HG02852 (cell line): ENCODE data around the gene MCAT.
A peak's percentile ranks its signal among the peaks of the same experiment; 100 is the strongest.
"Not testable (repeated sequence)": the region's sequence is repeated elsewhere in the genome, so short reads cannot be mapped to it uniquely, and the experiment has no call there.

Source experiments
- ATAC-seq: cut with Tn5 transposase; IDR thresholded peaks from one replicate; pipeline ENCODE4 v1.9.1; 2021; ENCODE audit warnings: mild to moderate bottlenecking, moderate library complexity; ENCODE audit not compliant: unreplicated experiment

MCAT gene

DNA sequence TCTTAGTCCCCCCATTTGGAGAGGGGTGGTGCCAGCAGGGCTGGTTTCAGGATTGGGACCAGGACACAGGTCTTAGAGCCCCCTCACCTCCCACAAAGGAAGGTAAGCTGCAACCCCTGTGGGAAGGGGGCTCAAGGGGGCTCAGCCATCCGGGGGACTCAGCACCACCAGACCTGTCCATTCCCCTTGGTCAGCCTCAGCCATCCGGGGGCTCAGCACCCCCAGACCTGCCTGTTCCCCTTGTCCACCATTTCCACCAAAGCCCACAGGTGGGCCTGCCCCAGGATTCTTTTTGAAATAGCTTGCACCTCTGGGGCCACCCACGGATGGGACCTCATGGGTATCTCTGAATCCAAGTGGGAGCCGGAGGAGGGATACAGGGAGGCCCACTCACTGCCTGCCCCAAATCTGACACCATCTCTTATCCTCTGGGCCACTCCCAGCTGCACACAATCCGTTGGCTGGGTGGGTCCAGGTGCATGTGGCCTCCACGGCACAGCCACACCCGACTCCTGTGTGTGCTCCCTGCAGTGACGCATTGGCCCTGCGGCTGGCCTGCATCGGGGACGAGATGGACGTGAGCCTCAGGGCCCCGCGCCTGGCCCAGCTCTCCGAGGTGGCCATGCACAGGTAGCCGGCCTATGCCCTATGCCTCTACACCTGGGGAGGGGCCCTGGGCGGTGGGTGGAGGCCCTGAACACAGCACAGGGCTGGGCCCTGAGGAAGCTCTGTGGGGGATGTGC lies 15.9 kb downstream of the MCAT start:
- ATAC-seq: no peak

DNA sequence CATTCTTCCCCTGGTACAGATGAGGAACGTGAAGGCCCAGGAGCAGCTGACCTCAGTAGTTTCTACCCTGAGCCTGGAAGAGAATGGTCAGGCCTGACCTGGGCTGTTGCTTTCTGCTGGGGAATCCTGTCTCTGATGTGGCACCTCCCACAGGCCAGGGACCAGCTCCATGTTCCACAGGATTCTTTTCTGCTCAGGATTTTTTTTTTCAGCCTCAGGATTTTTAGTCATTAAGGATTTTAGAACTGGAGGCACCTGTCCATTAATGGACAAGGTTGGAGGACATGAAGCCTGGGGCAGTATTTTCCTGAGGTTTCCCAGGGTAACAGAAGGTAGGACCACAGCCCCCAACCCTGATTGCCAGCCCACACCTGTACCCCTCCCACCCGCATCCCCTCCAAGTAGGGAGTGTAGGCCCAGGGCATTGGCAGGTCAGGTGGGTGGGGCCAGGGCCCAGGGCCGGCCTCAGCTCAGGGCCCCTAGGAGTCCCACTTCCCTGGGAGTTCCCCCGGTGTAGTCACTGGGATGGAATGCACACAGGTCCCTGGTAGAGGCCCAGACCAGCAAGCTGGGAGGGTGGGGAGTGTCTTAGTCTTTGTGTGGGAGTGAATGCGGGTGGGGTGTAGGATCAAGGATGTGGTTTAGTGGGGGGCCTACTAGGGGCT lies 16.6 kb downstream of the MCAT start:
- ATAC-seq: no peak

GRCh38 chr22:43118953-43119458 lies 24.2 kb downstream of the MCAT start:
- ATAC-seq: peak; percentile 69

DNA sequence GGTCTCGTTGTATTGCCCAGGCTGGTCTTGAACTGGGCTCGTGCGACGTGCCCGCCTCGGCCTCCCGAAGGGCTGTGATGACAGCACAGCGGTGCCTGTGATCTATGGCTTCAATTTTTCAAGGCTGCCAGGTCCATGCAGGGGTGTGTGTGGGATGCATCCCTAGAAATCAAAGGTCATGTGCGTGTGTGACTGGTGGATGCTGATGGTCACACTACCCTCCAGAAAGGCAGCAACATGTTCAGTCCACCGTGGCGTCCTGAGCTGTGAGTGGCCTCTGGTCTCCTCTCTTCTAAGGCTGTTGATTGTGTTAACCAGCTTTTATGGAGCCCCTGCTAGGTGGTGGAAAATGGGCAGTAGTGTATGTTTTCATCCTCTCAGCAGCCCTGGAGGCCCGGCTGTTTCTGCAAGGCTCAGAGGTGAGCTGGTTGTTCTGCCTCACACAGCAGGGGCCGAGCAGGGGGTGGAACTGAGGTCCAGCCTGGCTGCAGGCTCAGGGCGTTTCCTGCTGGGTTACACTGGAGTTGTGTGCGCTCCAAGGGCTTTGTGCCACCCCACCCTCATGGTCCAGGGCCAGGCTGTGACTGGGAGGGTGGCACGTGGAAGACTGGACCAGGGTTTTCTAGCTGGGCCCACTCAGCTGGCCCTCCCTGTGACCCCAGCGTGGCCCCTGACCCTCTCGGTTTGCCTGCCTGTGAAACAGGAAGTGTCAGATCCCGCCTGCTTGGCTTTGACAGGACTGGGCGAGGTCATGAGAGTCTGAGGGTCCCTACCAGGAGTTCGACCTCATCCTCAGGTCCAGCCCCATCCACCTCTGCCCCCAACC lies 25.0 kb downstream of the MCAT start:
- ATAC-seq: no peak

- ATAC-seq: no peak
These were observed 26.3 kb downstream of the MCAT start for GRCh38 chr22:43116932-43117331.

- no peak for ATAC-seq
These were observed 28.2 kb downstream of the MCAT start for GRCh38 chr22:43114958-43115357.

DNA sequence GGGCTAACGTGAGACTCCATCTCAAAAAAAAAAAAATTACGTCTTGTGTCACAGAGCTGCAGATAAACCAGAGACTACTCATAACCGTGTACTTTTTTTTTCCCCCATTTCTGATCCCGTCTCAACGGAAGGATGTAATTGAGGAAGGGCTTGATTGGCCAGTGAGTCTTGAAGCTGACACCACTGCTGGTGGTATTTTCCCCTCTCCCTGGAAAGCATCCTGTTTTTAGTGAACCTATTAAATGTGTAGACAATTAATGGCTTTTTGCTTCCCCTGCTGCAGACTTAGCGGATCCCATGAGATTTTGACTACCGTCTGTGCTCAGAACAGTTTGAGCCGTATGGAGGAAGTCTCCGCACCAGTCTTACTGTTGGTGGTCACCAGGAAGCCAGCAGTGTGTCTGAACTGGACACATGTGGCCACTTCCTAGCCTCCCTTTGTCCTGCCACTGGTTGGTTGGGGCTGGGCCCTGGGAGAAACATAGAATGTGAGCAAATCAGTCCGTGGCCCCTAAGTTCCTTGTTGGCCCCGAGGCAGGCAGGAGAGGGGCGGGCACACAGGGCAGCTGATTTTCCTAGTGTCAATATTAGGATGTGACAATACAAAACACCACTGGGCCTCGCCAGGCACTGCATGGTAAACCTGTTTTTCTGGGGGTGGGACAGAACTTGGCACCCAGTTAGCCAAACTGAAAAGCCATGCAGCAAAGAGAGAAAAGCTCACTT lies 29.5 kb downstream of the MCAT start:
- ATAC-seq: no peak

- ATAC-seq: peak; percentile 51
These were observed 32.1 kb downstream of the MCAT start for GRCh38 chr22:43110927-43111623.

- ATAC-seq: peak; percentile 33
These were observed 32.7 kb downstream of the MCAT start, which contains the start of gene BIK for GRCh38 chr22:43110444-43110926. TSS of gene BIK (plus strand) at chr22:43110750. CDS start at chr22:43124023, 13,273 bp downstream.

DNA sequence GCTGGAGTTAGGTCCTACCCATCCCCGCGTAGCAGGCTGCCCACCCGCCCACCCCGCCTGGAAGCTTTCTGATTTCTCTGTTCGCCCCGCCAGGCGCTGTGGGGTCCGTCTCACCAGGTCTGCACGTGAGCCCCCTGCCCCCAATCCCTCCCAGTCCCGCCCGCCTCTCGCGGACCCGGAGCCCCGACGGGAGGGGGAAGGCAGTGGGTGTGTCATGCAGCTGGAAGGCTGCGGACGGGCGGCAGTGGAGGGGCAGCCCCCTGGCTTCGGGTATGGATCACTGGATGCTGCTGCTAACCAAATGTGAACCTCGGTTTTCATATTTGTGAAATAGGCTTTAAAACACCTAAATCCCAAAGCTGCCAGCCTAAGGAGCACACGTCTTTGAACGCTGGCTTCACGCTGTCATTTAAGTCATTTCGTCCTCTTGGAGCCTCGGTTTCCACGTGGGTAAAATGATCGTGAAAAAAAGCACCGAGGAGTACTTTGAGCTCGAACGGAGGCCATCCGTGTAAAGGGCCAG lies 33.2 kb downstream of the MCAT start:
- no peak for ATAC-seq

DNA sequence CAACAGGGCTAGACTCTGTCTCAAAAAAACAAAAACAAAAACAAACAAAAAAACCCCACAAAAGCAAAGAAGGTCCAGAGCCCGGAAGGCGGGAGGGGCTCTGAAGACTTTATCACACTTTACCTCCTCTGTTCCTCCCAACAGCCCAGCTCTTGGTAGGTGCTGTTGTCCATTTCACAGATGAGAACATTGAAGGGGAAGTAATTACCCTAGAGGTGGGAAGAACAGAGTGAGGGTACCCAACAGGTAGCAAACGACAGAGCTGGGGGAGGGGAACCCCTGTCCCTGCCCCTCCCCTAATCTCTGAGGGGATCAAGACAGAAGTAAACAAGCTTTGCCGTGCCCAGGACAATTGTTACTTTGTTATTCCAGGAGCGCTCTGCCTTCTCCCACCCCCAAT lies 33.7 kb downstream of the MCAT start:
- no peak for ATAC-seq

GRCh38 chr22:43106302-43106701 lies 36.9 kb downstream of the MCAT start:
- no peak for ATAC-seq

DNA sequence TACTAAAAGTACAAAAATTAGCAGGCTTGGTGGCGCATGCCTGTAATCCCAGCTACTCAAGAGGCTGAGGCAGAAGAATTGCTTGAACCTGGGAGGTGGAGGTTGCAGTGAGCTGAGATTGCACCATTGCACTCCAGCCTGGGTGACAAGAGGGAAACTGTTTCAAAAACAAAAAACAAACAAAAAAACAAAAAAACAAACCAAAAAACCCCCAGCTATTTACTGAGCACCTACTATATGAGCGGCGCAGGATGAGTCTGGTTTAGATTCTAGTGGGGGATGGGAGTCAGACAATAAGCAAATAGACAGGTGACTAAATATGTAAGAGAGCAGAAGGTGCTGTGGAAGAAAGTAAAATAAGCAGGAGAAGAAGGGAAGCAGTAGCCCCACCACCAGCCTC lies 38.2 kb downstream of the MCAT start:
- ATAC-seq: not testable (repeated sequence)

GRCh38 chr22:43104056-43104625 lies 39.1 kb downstream of the MCAT start:
- ATAC-seq: not testable (repeated sequence)

DNA sequence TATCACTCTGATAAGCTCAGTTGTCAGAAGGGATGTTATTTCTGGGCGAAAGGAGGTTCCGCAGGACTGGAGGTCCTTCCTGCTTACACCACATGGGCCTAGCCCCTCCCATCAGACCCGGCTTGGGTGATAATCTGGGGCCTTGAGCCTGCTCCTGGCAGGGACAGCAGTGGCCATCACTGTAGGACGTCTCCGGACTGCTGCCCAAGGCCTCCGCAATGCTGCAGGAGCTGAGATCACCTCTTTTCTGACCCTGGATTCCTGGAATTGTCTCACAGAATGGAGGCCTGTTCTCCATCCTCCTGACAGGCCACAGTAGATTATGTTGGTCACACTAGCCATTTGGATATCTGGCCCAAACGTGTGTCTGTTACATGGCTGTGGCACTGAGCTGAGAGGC lies 41.9 kb downstream of the MCAT start:
- ATAC-seq: no peak

DNA sequence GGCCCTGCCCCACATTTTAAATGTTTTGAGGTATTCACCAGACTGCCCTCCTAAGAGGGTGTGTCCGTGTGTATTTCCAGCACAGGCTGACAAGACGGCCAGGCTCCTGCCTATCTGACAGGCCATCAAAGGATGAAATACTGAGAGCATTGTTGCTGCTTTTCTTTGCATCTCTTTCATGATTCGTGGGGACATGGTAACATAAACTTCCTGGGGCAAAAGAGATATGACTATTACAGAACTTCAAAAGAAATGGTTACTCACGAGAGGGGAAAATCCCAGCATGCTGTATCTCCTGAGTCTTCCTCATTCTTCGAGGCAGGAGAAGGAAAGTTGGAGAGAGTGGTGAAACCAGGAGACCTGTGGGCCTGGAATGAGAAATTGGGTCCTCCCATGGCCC lies 43.0 kb downstream of the MCAT start:
- no peak for ATAC-seq

DNA sequence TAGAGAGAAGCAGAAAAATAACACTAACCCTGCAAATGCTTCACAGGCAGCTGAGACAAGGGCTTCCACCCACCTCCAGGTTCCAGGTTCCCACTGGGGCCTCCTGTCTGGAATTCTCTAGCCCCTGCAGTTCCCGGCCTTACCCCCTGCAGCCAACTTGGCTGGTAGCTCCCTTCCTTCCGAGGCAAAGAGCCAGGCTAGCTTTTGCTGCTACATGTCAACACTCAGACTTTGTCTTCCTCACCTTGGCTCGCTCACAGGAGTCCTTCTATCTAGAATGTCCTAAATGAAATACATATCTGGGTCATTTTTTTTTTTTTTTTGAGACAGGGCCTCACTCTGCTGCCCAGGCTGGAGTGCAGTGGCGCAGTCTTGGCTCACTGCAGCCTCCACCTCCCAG lies 44.1 kb downstream of the MCAT start:
- no peak for ATAC-seq

DNA sequence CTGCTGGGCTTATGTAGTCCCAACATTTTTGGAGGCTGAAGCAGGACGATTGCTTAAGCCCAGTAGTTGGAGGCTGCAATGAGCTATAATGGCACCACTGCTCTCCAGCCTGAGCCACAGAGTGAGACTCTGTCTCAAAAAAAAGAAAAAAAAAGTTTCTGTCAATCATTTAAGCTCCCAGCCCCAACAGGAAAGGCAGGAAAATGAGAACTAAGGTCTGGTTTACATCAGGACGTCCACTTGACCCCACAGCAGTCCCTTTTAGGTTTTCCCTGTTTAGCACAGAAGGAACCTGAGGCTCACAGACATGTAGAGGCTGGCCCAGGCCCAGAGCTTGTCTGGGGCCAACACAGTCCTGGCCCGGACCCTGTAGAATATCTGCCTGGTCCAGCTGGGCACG lies 44.8 kb downstream of the MCAT start:
- no peak for ATAC-seq

- no peak for ATAC-seq
These were observed 46.8 kb downstream of the MCAT start for GRCh38 chr22:43096420-43096819.
